T-helper 2 cell treated with Interferon-gamma antibody and Interleukin-4, amounts not matched to agents 5 μg/mL and 100 μg/mL, for 36 hours (primary cell): ENCODE results near the gene VOPP1.
"Not testable (repeated sequence)": the region's sequence is repeated elsewhere in the genome, so short reads cannot be mapped to it uniquely, and the experiment has no call there.

Experiments
- DNase-seq: peaks from one replicate; pipeline ENCODE4 v3.0.0; 2021; ENCODE audit warnings: low spot score
- H3K27ac Mint-ChIP-seq: one replicate; pipeline ENCODE4 v1.8.0; 2021; ENCODE audit warnings: mild to moderate bottlenecking, mixed read lengths
- H3K27me3 Mint-ChIP-seq: one replicate; pipeline ENCODE4 v1.8.0; 2021; ENCODE audit warnings: low read depth, mixed read lengths
- H3K36me3 Mint-ChIP-seq: one replicate; pipeline ENCODE4 v1.8.0; 2021; ENCODE audit warnings: low read depth, mixed read lengths
- H3K4me1 Mint-ChIP-seq: one replicate; pipeline ENCODE4 v1.8.0; 2021; ENCODE audit warnings: low read depth, mixed read lengths
- H3K4me3 Mint-ChIP-seq: one replicate; pipeline ENCODE4 v1.8.0; 2022; ENCODE audit warnings: mild to moderate bottlenecking, moderate library complexity, mixed read lengths
- H3K9me3 Mint-ChIP-seq: one replicate; pipeline ENCODE4 v1.8.0; 2021; ENCODE audit warnings: mixed read lengths

VOPP1 gene

GRCh38 chr7:55591282-55591931 is 19.1 kb upstream of the VOPP1 start:
- no peaks in the 10 kb centered on the region for H3K4me1 Mint-ChIP-seq
- H3K4me3 Mint-ChIP-seq, result no peak overlapping the region
- H3K27ac Mint-ChIP-seq, result no peak overlapping the region
- peaks cover 9% of the 10 kb centered on the region for H3K27me3 Mint-ChIP-seq
- H3K36me3 Mint-ChIP-seq, result no peaks in the 10 kb centered on the region
- H3K9me3 Mint-ChIP-seq, result no peaks in the 10 kb centered on the region
- DNase-seq, result no peak

- no peaks in the 10 kb centered on the region for H3K9me3 Mint-ChIP-seq
- H3K4me1 Mint-ChIP-seq, result peaks cover 2% of the 10 kb centered on the region
- H3K36me3 Mint-ChIP-seq, result no peaks in the 10 kb centered on the region
- no peak overlapping the region for H3K27ac Mint-ChIP-seq
- DNase-seq, result no peak
- peaks cover 9% of the 10 kb centered on the region for H3K27me3 Mint-ChIP-seq
- no peak overlapping the region for H3K4me3 Mint-ChIP-seq
Measured at GRCh38 chr7:55590517-55591281, 18.4 kb upstream of the VOPP1 start.

DNA sequence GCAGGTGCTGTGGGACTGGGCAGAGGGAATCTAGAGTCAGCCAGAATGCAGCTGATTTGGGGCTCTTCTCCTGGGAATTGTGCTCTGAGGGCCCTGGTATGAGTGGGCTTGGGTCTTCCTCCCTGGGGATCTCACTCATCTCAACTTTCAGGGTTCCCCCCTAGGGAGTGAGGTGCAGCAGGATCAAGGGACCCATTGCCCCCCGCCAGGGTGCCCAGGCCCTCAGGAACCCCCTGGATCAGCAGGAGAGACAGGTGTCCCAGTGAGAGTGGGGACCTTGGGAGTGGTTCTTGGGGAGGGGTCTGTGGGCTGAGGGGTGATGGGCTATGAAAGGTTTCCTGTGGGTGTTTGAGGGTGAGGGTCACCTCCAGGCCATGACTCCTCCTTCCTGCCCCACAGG is 17.6 kb upstream of the VOPP1 start:
- DNase-seq, result no peak
- Mint-ChIP-seq H3K27me3 (peaks cover 9% of the 10 kb centered on the region), H3K27ac (no peak overlapping the region), H3K9me3 (no peaks in the 10 kb centered on the region), H3K4me1 (peaks cover 7% of the 10 kb centered on the region), H3K4me3 (no peak overlapping the region), H3K36me3 (no peaks in the 10 kb centered on the region)

DNA sequence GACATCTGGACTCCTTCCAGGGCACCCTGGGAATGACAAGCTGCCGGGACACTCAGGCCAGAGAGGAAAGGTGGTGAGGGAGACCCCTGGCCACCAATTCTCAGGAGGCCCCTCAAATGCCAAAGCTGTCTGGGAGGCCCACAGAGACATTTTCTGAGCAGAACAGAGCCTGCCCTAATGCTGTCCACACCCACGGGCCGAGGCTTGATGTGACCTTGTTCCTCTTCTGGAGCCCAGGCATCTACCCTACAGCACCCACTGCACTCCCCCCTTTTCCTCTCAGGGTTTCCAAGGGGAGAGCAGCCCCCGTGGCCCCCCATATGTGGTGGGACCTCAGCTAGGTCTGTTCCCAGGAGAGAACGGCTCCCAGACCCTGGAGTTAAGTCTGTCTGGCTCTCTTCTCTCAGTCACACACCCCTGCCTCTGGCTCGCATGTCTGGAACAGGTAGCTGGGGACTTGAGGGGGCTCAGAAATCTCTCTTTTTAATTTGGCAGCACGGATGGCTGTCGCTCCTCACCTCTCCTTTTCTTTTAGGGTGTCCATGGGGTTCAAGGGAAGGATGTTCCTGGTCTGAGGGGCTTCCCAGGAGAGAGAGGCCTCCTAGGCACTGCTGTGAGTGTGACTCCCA is 16.8 kb upstream of the VOPP1 start:
- no peak for DNase-seq
- H3K4me3 Mint-ChIP-seq, result no peak overlapping the region

GRCh38 chr7:55588379-55588699 is 16.0 kb upstream of the VOPP1 start:
- Mint-ChIP-seq H3K36me3 (no peaks in the 10 kb centered on the region), H3K27me3 (peaks cover 9% of the 10 kb centered on the region), H3K4me3 (no peak overlapping the region), H3K9me3 (no peaks in the 10 kb centered on the region), H3K27ac (no peak overlapping the region), H3K4me1 (peaks cover 10% of the 10 kb centered on the region)
- no peak for DNase-seq

More for the DNA sequence above, 16.8 kb upstream of the VOPP1 start:
- Mint-ChIP-seq H3K27ac (no peak overlapping the region), H3K36me3 (no peaks in the 10 kb centered on the region), H3K4me1 (peaks cover 7% of the 10 kb centered on the region), H3K9me3 (no peaks in the 10 kb centered on the region), H3K27me3 (peaks cover 9% of the 10 kb centered on the region)

- Mint-ChIP-seq H3K4me3 (no peak overlapping the region), H3K27ac (no peak overlapping the region), H3K36me3 (no peaks in the 10 kb centered on the region), H3K4me1 (peaks cover 14% of the 10 kb centered on the region), H3K9me3 (no peaks in the 10 kb centered on the region), H3K27me3 (peaks cover 9% of the 10 kb centered on the region)
- DNase-seq, result no peak
Measured at GRCh38 chr7:55587687-55588378, 15.5 kb upstream of the VOPP1 start.

GRCh38 chr7:55582656-55583055 is 10.4 kb upstream of the VOPP1 start:
- H3K27ac Mint-ChIP-seq, H3K9me3 Mint-ChIP-seq, H3K36me3 Mint-ChIP-seq, DNase-seq: not testable (repeated sequence)
- Mint-ChIP-seq H3K4me3 (peak overlapping the region; percentile 46), H3K27me3 (peaks cover 20% of the 10 kb centered on the region), H3K4me1 (peaks cover 26% of the 10 kb centered on the region)

- H3K36me3 Mint-ChIP-seq, result peaks cover under 1% of the 10 kb centered on the region
- no peak for DNase-seq
- no peak overlapping the region for H3K27ac Mint-ChIP-seq
Measured at GRCh38 chr7:55576753-55577152, 4.5 kb upstream of the VOPP1 start.

DNA sequence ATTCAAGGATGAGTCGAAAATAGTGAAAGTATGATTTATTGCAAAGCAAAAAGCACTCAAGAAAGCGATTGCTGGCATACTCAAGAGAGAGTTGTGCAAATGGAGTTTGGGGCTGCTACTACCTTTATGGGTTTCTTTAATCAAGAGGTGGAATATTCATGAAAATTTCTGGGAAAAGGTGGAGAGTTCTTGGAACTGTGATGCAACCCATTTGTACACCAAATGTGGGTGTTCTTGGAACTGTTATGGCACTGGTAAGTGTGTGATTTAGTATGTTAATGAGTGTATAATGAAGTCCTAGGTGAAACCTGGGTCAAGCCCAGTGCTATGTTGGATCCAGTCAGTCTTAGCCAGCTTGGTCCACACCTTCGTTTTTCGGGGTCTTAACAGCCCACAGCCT is 3.4 kb upstream of the VOPP1 start:
- no peaks in the 10 kb centered on the region for H3K9me3 Mint-ChIP-seq
- H3K4me3 Mint-ChIP-seq, result no peak overlapping the region
- peaks cover 10% of the 10 kb centered on the region for H3K27me3 Mint-ChIP-seq
- H3K27ac Mint-ChIP-seq, result no peak overlapping the region
- H3K36me3 Mint-ChIP-seq, result peaks cover 2% of the 10 kb centered on the region
- no peak for DNase-seq
- peaks cover 26% of the 10 kb centered on the region for H3K4me1 Mint-ChIP-seq

More at GRCh38 chr7:55576753-55577152, 4.5 kb upstream of the VOPP1 start:
- peaks cover 18% of the 10 kb centered on the region for H3K27me3 Mint-ChIP-seq
- no peak overlapping the region for H3K4me3 Mint-ChIP-seq
- peaks cover 25% of the 10 kb centered on the region for H3K4me1 Mint-ChIP-seq
- no peaks in the 10 kb centered on the region for H3K9me3 Mint-ChIP-seq

DNA sequence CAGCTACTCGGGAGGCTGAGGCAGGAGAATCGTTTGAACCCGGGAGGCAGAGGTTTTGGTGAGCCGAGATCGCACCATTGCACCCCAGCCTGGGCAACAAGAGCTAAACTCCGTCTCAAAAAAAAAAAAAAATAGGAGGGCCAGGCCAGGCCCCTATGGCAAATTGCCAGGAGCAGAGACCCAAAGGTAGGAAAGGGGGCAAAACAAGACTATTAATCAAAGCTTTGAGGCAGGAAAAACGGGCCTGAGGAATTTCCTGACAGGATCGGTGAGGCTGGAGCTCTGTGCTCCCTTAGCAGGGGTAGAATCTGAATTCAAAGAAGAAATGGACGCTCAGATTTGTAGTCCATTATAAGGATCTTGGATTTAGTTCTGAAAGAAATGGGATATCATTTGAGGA is 2.8 kb upstream of the VOPP1 start:
- Mint-ChIP-seq H3K36me3 (peaks cover 5% of the 10 kb centered on the region), H3K27me3 (peaks cover 5% of the 10 kb centered on the region), H3K4me1 (peaks cover 31% of the 10 kb centered on the region), H3K9me3 (no peaks in the 10 kb centered on the region), H3K27ac (no peak overlapping the region), H3K4me3 (no peak overlapping the region)
- DNase-seq, result no peak

DNA sequence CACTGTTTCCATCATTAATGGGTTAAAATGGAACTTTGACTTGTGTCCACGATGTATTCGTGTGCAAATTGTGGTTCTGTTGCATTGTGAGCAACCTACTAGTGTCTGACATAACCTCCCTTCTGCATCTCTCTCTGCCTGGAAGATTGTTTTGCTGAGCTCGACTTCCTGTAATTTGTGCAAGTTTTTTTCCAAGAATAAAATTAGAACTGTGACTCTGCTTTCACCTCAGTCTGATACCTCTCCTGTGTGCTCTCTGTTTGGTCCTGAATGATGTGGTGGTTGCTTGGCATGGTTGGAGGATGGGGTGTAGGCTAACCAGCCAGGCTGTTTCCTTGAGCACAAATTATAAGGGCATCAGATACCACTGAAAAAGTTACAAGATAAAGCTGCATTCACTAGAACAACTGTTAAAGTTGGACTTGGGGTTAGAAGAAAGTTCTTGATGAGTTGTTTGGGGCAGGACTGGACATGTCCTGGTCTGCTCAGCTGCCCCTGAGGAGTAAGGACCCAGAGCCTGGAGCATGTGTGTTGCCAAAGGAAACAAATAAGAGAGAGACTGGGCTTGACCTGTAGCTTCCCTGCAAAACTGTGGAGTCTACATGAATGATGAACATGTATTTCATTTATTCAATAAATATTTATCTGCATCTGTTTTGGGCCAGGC is 1.9 kb upstream of the VOPP1 start:
- peak overlapping the region; percentile 72 for H3K4me3 Mint-ChIP-seq
- H3K27me3 Mint-ChIP-seq, result peaks cover 2% of the 10 kb centered on the region
- H3K9me3 Mint-ChIP-seq, result no peaks in the 10 kb centered on the region
- H3K4me1 Mint-ChIP-seq, result peaks cover 40% of the 10 kb centered on the region
- H3K27ac Mint-ChIP-seq, result peak overlapping the region; percentile 79
- H3K36me3 Mint-ChIP-seq, result peaks cover 6% of the 10 kb centered on the region
- no peak for DNase-seq

- no peak for DNase-seq
- peaks cover 6% of the 10 kb centered on the region for H3K36me3 Mint-ChIP-seq
- no peaks in the 10 kb centered on the region for H3K27me3 Mint-ChIP-seq
- H3K4me1 Mint-ChIP-seq, result peaks cover 46% of the 10 kb centered on the region
- H3K27ac Mint-ChIP-seq, result peak overlapping the region; percentile 96
- peak overlapping the region; percentile 95 for H3K4me3 Mint-ChIP-seq
- no peaks in the 10 kb centered on the region for H3K9me3 Mint-ChIP-seq
Measured at GRCh38 chr7:55573234-55573900, 1.1 kb upstream of the VOPP1 start.
